Purkinje cell (primary cell): ENCODE data around the gene RNF7. TPM values are rescaled to one million over a fixed set of nuclear protein-coding genes. Genes with fewer than 3 reads are reported as not detected.

Experiments
- polyA plus RNA-seq: library from polyadenylated mRNA; unstranded; fragments of >200 nt; fragmentation: Nextera tagmentation; gene quantifications from 2 replicates; pipeline ENCODE4 v1.2.1, GENCODE V29; 2014

RNF7 gene
- polyA plus RNA-seq = 206 and 233 TPM in 2 replicates

DNA sequence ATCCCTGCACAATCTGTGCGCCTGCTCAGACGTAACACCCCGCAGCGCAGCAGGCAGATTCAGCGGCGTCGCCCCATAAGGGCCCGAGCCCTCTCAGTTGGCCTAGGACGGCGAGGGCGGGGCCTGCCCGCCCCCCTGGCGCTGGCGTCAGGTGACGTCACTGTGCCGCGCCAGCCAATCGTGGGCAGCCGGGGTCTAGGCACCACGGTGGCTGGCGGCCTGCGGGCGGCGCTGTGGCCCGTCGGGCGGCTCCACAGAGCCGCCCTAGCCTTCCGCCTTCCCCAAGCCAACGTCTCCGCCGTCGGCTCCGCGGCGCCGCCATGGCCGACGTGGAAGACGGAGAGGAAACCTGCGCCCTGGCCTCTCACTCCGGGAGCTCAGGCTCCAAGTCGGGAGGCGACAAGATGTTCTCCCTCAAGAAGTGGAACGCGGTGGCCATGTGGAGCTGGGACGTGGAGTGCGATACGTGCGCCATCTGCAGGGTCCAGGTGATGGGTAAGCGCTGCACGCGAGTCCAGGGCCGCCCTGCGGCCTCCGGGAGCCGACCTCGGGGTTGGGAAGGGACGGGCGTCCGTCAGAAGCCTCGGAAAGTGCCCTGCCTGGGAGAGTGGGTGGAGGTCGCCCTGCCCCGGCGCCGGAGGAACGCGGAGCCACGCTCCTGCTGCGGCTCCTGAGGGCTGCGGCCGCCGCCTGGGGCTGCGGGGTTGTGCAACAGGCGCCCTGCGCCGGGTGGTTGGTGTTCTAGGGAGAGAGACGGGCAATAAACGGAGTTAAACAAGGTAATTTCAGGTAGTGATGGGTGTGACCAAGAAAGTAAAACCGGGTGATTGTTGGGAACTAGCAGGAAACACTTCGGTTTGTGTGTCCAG, at the start of gene RNF7:
Gene RNF7, plus strand, starts transcription at position 277 of the 869 bp plus-strand sequence. Its CDS starts 44 bp downstream, at position 321.

DNA sequence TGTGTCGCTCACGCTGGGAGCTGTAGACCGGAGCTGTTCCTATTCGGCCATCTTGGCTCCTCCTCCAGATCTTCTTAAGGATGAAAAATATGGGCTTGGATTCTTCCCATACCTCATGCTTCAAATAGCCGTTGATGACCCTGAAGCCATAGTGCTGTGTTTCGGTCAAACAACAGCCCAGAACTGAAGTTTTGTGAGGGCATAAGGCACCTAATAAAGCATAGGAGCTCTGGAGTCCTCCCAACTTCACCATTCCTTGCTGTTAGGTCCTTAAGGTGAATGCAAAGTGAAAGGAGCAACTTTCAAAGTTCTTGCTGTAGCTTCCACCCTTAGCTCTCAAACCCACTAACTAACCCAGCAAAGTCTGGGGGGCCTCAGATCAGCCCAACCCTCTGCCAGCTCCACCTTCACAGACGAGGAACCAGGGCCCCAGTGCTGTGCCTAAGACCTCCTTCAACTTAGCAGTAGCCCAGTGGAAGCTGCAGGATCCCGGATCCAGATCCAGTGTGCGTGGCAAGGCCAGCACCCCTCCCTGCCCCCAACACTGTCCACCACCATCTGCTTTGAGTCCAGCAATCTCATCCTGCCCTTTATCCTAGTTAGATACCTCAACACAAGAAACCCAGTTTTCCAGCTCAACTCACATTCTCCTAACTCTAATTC, 25.1 kb downstream of the RNF7 start, which contains the start of gene GRK7:
Gene GRK7, plus strand, starts transcription at position 321 of the 663 bp plus-strand sequence. CDS start 14,877 bp downstream, outside the sequence.

Other genes starting within 250 kb of the RNF7 start
- not detected in 2 replicates for gene GRK7, start 25.1 kb downstream of the RNF7 start, polyA plus RNA-seq
- 106 and 144 TPM in 2 replicates for gene ATP1B3, start 138.3 kb downstream of the RNF7 start, polyA plus RNA-seq